Mesenchymal stem cell (in vitro differentiated cells and primary cell): ENCODE data around the gene KLHL29.

Experiments
- DNase-seq: peaks from one replicate; pipeline ENCODE4 v3.0.0-alpha.2; 2013
- H2AFZ ChIP-seq: one replicate; pipeline ENCODE4 v1.6.1; 2013; ENCODE audit warnings: low read depth, mild to moderate bottlenecking, control low read depth, inconsistent platforms, low read length, moderate library complexity
- H2AK5ac ChIP-seq: 2 replicates; pipeline ENCODE4 v1.6.1; 2013; ENCODE audit warnings: low read length, moderate library complexity, mild to moderate bottlenecking, inconsistent platforms; ENCODE audit not compliant: severe bottlenecking
- H2BK120ac ChIP-seq: one replicate; pipeline ENCODE4 v1.6.1; 2013; ENCODE audit warnings: low read depth, mild to moderate bottlenecking, inconsistent platforms, low read length, moderate library complexity
- H2BK12ac ChIP-seq, 2 experiments: one replicate each; pipeline ENCODE4 v1.6.1; 2013; ENCODE audit warnings: inconsistent platforms in 2 of 2, low read length in 2 of 2, mild to moderate bottlenecking in 2 of 2, moderate library complexity in 2 of 2, control low read depth in 1 of 2
- H2BK15ac ChIP-seq: one replicate; pipeline ENCODE4 v1.6.1; 2013; ENCODE audit warnings: mild to moderate bottlenecking, low read depth, inconsistent platforms; ENCODE audit not compliant: poor library complexity, severe bottlenecking
- H2BK5ac ChIP-seq: 2 replicates; pipeline ENCODE4 v1.6.1; 2013; ENCODE audit warnings: low read depth, mild to moderate bottlenecking, low read length, control low read depth, inconsistent platforms; ENCODE audit not compliant: poor library complexity, severe bottlenecking
- H3K14ac ChIP-seq, 2 experiments: one replicate each; pipeline ENCODE4 v1.6.1; 2013; ENCODE audit warnings: inconsistent platforms in 2 of 2, low read length in 2 of 2, control low read depth in 1 of 2, mild to moderate bottlenecking in 1 of 2, moderate library complexity in 1 of 2
- H3K18ac ChIP-seq, 2 experiments: one replicate each; pipeline ENCODE4 v1.6.1; 2013; ENCODE audit warnings: inconsistent platforms in 2 of 2, low read length in 2 of 2, control low read depth in 1 of 2, low read depth in 1 of 2, mild to moderate bottlenecking in 1 of 2
- H3K23ac ChIP-seq, 2 experiments: one replicate each; pipeline ENCODE4 v1.6.1; 2013; ENCODE audit warnings: inconsistent platforms in 2 of 2, low read length in 2 of 2, mild to moderate bottlenecking in 2 of 2, moderate library complexity in 2 of 2, control low read depth in 1 of 2
- H3K27ac ChIP-seq: 2 replicates; pipeline ENCODE4 v1.5.1; 2013; ENCODE audit warnings: mild to moderate bottlenecking, moderate library complexity, low read length, control low read depth, inconsistent platforms; ENCODE audit not compliant: poor library complexity, severe bottlenecking
- H3K27me3 ChIP-seq, 2 experiments: 2 replicates each; pipeline versions ENCODE4 v1.6.1 to v1.7.0; 2013; ENCODE audit warnings: low read length in 2 of 2, mild to moderate bottlenecking in 2 of 2, moderate library complexity in 2 of 2, control low read depth in 1 of 2, inconsistent platforms in 1 of 2; ENCODE audit not compliant: control insufficient read depth in 1 of 2, insufficient read depth in 1 of 2
- H3K36me3 ChIP-seq, 2 experiments: 2 replicates each; pipeline versions ENCODE4 v1.6.1 to v1.7.0; 2013; ENCODE audit warnings: low read length in 2 of 2, control low read depth in 1 of 2, inconsistent platforms in 1 of 2, low read depth in 1 of 2, mild to moderate bottlenecking in 1 of 2; ENCODE audit not compliant: insufficient read depth in 2 of 2, control insufficient read depth in 1 of 2
- H3K4ac ChIP-seq, 2 experiments: one replicate each; pipeline ENCODE4 v1.6.1; 2013; ENCODE audit warnings: inconsistent platforms in 2 of 2, low read length in 2 of 2, mild to moderate bottlenecking in 2 of 2, moderate library complexity in 2 of 2, control low read depth in 1 of 2, low read depth in 1 of 2
- H3K4me1 ChIP-seq: 2 replicates; pipeline ENCODE4 v1.6.1; 2013; ENCODE audit warnings: low read depth, low read length, control low read depth; ENCODE audit not compliant: control insufficient read depth, insufficient read depth
- H3K4me2 ChIP-seq: 2 replicates; pipeline ENCODE4 v1.6.1; 2013; ENCODE audit warnings: low read length, mild to moderate bottlenecking, inconsistent platforms; ENCODE audit not compliant: poor library complexity, severe bottlenecking
- H3K4me3 ChIP-seq, 2 experiments: 2 replicates each; pipeline versions ENCODE4 v1.5.1 to v1.7.0; 2013; ENCODE audit warnings: low read length in 2 of 2, mild to moderate bottlenecking in 2 of 2, control low read depth in 1 of 2, low read depth in 1 of 2; ENCODE audit not compliant: insufficient read depth in 1 of 2
- H3K79me1 ChIP-seq: replicated peaks from 2 replicates; pipeline ENCODE4 v1.6.1; 2013; ENCODE audit warnings: mild to moderate bottlenecking, control low read depth, low read length, inconsistent platforms; ENCODE audit not compliant: poor library complexity, severe bottlenecking
- H3K9ac ChIP-seq: 2 replicates; pipeline ENCODE4 v1.7.0; 2013; ENCODE audit warnings: mild to moderate bottlenecking, low read length, moderate library complexity
- H3K9me3 ChIP-seq: 2 replicates; pipeline ENCODE4 v1.7.0; 2013; ENCODE audit warnings: mild to moderate bottlenecking, low read length; ENCODE audit not compliant: control insufficient read depth
- H4K8ac ChIP-seq: one replicate; pipeline ENCODE4 v1.6.1; 2013; ENCODE audit warnings: inconsistent platforms, mild to moderate bottlenecking, low read length, moderate library complexity
- H4K91ac ChIP-seq: one replicate; pipeline ENCODE4 v1.6.1; 2013; ENCODE audit warnings: mild to moderate bottlenecking, low read length, inconsistent platforms
- WGBS: methylation state at CpG from one replicate; pipeline ENCODE4 v1.1.7; 2013; ENCODE audit warnings: mixed read lengths; 5-methylcytosine and 5-hydroxymethylcytosine counted together

Gene KLHL29

DNA sequence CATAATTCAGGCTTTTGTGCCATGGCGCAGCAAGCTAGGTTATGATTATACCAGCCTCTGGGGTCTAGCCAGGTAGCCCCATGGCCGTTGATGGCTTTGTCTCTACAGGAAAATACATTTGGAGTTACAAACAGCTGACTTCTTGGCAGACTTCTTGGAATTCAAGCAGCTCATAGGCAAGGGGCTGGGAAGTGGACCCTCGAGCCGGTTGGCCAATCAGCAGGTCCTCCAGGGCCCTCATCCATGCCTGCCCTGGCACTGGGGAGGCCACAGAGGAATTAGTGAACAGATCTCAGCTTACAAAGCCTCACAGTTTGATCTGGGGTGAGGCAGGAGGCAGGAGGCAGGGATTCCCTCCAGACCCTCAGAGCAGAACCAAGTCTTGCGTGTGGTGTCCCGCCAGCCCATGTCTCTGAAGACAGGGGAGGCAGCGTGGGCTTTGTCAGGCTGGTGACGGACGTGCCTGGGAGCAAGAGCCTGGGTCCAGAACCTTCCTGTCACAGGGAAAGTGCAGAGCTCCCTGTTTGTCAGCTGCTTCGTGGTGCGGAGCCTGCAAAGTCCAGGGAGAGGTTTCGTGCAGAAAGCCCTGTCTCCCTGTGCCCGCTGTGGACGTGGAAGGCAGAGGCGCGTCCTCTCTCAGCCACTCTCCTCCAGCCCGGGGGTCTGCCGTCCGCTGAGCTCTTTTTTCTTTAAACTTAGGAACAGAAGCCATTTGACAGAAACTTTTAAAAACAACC, 131.7 kb downstream of the KLHL29 start:
- Histone ChIP-seq H3K27me3 (peaks cover 0 to 15% of the 10 kb centered on the region in 2 experiments), H2BK120ac (no peak overlapping the region), H2AK5ac (no peak overlapping the region), H2BK15ac (no peak overlapping the region), H3K79me1 (peaks cover 2% of the 10 kb centered on the region), H2AFZ (no peak overlapping the region), H3K18ac (no peak overlapping the region), H4K8ac (no peak overlapping the region), H3K9ac (no peak overlapping the region), H3K4me3 (no peak overlapping the region), H2BK5ac (no peak overlapping the region), H3K4ac (no peak overlapping the region), H3K14ac (no peak overlapping the region), H3K23ac (no peak overlapping the region), H3K9me3 (no peaks in the 10 kb centered on the region), H2BK12ac (no peak overlapping the region), H3K4me1 (peaks cover 10% of the 10 kb centered on the region), H3K36me3 (peaks cover 0 to 4% of the 10 kb centered on the region in 2 experiments), H3K4me2 (no peak overlapping the region), H4K91ac (no peak overlapping the region), H3K27ac (no peak overlapping the region)
- WGBS, result 92% methylated on average over 19 of the region's 19 CpGs
- DNase-seq, result no peak

- no peak overlapping the region for H3K4me3 ChIP-seq
- no peak overlapping the region for H4K91ac ChIP-seq
- no peak overlapping the region for H2AFZ ChIP-seq
- H3K36me3 ChIP-seq, result no peaks in the 10 kb centered on the region
- H3K27me3 ChIP-seq, result peaks cover 0 to 15% of the 10 kb centered on the region in 2 experiments
- no peak for DNase-seq
- H3K4me2 ChIP-seq, result no peak overlapping the region
- H3K9ac ChIP-seq, result no peak overlapping the region
- no peak overlapping the region for H3K23ac ChIP-seq
- no peak overlapping the region for H2BK5ac ChIP-seq
- no peak overlapping the region for H3K18ac ChIP-seq
- H3K79me1 ChIP-seq, result no peaks in the 10 kb centered on the region
- no peak overlapping the region for H2BK120ac ChIP-seq
- H3K9me3 ChIP-seq, result no peaks in the 10 kb centered on the region
- H3K4ac ChIP-seq, result no peak overlapping the region
- H3K4me1 ChIP-seq, result peaks cover 9% of the 10 kb centered on the region
- H3K14ac ChIP-seq, result no peak overlapping the region
- no peak overlapping the region for H2BK15ac ChIP-seq
- no peak overlapping the region for H4K8ac ChIP-seq
- no peak overlapping the region for H2AK5ac ChIP-seq
- WGBS, result 92% methylated on average over 13 of the region's 13 CpGs
- H3K27ac ChIP-seq, result no peak overlapping the region
- no peak overlapping the region for H2BK12ac ChIP-seq
These were observed 133.7 kb downstream of the KLHL29 start for GRCh38 chr2:23518481-23519333.

DNA sequence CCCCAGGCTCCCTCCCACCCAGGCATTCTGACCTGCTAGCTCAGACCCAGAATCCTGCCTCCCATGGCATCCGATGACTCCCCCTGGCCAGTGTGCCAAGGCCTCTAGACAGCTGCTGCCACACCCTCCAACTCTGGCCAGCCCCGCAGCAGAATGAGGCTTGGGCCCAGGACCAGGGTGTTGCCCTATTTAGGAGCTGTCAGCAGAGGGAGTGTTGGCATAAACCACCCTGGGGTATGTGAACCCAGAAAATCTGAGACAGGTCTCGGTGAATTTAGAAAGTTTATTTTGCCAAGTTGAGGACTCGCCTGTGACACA, 134.3 kb downstream of the KLHL29 start:
- peaks cover 0 to 10% of the 10 kb centered on the region in 2 experiments for H3K27me3 ChIP-seq
- no peaks in the 10 kb centered on the region for H3K36me3 ChIP-seq
- H3K9ac ChIP-seq, result no peak overlapping the region
- H2AK5ac ChIP-seq, result no peak overlapping the region
- no peak overlapping the region for H4K91ac ChIP-seq
- no peak overlapping the region for H3K14ac ChIP-seq
- no peak overlapping the region for H3K23ac ChIP-seq
- no peak overlapping the region for H2BK12ac ChIP-seq
- no peak overlapping the region for H4K8ac ChIP-seq
- H2AFZ ChIP-seq, result no peak overlapping the region
- H3K4me3 ChIP-seq, result no peak overlapping the region
- H2BK120ac ChIP-seq, result no peak overlapping the region
- H3K4me1 ChIP-seq, result peaks cover 14% of the 10 kb centered on the region
- no peak overlapping the region for H3K4me2 ChIP-seq
- DNase-seq, result no peak
- no peaks in the 10 kb centered on the region for H3K79me1 ChIP-seq
- H3K9me3 ChIP-seq, result no peaks in the 10 kb centered on the region
- no peak overlapping the region for H2BK15ac ChIP-seq
- no peak overlapping the region for H3K27ac ChIP-seq
- no peak overlapping the region for H3K4ac ChIP-seq
- H3K18ac ChIP-seq, result no peak overlapping the region
- H2BK5ac ChIP-seq, result no peak overlapping the region
- 86% methylated on average over 4 of the region's 4 CpGs for WGBS

DNA sequence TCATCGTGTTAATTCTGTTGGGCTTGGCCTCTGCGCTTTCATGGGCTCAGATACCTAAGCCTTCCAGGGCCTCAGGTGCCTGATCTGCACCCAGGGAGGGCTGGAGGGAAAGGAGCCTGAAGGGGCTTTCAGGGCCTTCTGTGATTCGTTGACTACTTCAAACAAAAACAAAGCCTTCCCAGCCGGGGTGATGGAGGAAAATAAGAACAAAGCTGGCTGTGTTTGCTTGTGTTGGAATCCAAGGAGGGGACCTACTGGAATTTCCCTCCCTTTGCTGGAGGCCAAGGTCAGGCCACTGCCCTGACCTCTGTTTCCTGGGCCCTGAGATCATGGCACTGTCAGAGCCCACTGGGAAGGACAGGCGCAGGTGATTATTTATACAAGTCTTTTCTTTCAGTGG, 135.3 kb downstream of the KLHL29 start:
- Histone ChIP-seq H2AK5ac (no peak overlapping the region), H3K23ac (no peak overlapping the region), H3K4me2 (no peak overlapping the region), H3K9me3 (no peaks in the 10 kb centered on the region), H3K14ac (no peak overlapping the region), H4K91ac (no peak overlapping the region), H3K4me1 (peaks cover 20% of the 10 kb centered on the region), H2BK120ac (no peak overlapping the region), H3K9ac (no peak overlapping the region), H3K4me3 (no peak overlapping the region), H2BK12ac (no peak overlapping the region), H2AFZ (no peak overlapping the region), H3K18ac (no peak overlapping the region), H4K8ac (no peak overlapping the region), H3K36me3 (no peaks in the 10 kb centered on the region), H3K27ac (no peak overlapping the region), H3K4ac (no peak overlapping the region), H2BK15ac (no peak overlapping the region), H2BK5ac (no peak overlapping the region), H3K27me3 (peaks cover 0 to under 1% of the 10 kb centered on the region in 2 experiments), H3K79me1 (no peaks in the 10 kb centered on the region)
- WGBS, result 66% methylated on average over 5 of the region's 5 CpGs
- no peak for DNase-seq
